GM19238 (cell line): Measurements from ENCODE around the gene ATP8B2.

Experiments
- DNase-seq: peaks from one replicate; pipeline ENCODE4 v3.0.0; 2011; ENCODE audit warnings: low spot score; ENCODE audit not compliant: insufficient read length

Gene ATP8B2

GRCh38 chr1:154398678-154399077 lies 73.4 kb downstream of the ATP8B2 start:
- no peak for DNase-seq

- no peak for DNase-seq
These were observed 75.1 kb downstream of the ATP8B2 start for GRCh38 chr1:154400381-154400801.
